Activated CD8-positive, alpha-beta memory T cell treated with anti-CD3 and anti-CD28 coated beads, Interleukin-2, amount 10 ng/mL, durations not matched to agents 7 days and 5 days (primary cell): ENCODE results near the gene CDKL4. TPM values are rescaled to one million over a fixed set of nuclear protein-coding genes. Genes with fewer than 3 reads are reported as not detected.
"Not testable (repeated sequence)": the region's sequence is repeated elsewhere in the genome, so short reads cannot be mapped to it uniquely, and the experiment has no call there.

Experiments used
- ATAC-seq: fragments of 150-1000 bp; cut with Tn5 transposase; one replicate; pipeline ENCODE4 v1.10.0; 2021; ENCODE audit warnings: moderate library complexity
- CTCF ChIA-PET: fragments of 350-600 bp; sonication (Branson Sonifier 250); formaldehyde crosslinking; loops from one replicate; lab custom pipeline; 2021; ENCODE audit warnings: antibody characterized with exemption; lab: Charles Lee
- DNase-seq: peaks from one replicate; pipeline ENCODE4 v3.0.0-alpha.2; 2020
- H3K27ac Mint-ChIP-seq: one replicate; pipeline ENCODE4 v1.8.0; 2021; ENCODE audit warnings: mild to moderate bottlenecking, mixed read lengths
- H3K27me3 Mint-ChIP-seq: one replicate; pipeline ENCODE4 v1.8.0; 2021; ENCODE audit warnings: mixed read lengths
- H3K36me3 Mint-ChIP-seq: one replicate; pipeline ENCODE4 v1.8.0; 2021; ENCODE audit warnings: mild to moderate bottlenecking, mixed read lengths
- H3K4me1 Mint-ChIP-seq: one replicate; pipeline ENCODE4 v1.8.0; 2021; ENCODE audit warnings: mixed read lengths
- H3K4me3 Mint-ChIP-seq: one replicate; pipeline ENCODE4 v1.8.0; 2021; ENCODE audit warnings: mild to moderate bottlenecking, moderate library complexity, mixed read lengths
- H3K9me3 Mint-ChIP-seq: one replicate; pipeline ENCODE4 v1.8.0; 2022; ENCODE audit warnings: low read depth, mixed read lengths
- total RNA-seq, 2 experiments: library from RNA; stranded (reverse); gene quantifications; one replicate each; pipeline ENCODE4 v1.2.3, GENCODE V29; 2021

The CDKL4 gene
- total RNA-seq, 2 experiments from 2014 or later = 0.32 to 1.1 TPM

DNA sequence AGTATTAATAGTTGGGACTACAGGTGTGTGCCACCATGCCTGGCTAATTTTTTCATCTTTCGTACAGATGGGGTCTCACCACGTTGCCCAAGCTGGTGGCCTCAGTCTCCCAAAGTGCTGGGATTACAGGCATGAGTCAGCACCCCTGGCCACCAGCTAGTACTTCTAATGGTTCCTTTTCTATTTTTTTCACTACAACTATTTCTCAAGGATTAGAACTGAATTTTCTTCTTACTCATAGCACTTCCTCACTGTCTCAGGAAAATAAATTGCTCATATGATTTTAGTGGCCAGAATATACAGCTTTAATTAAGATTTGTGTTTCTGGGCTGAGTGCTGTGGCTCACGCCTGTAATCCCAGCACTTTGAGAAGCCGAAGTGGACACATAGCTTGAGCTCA is 79.7 kb downstream of the CDKL4 start:
- Mint-ChIP-seq H3K9me3 (peaks cover 3% of the 10 kb centered on the region), H3K4me3 (no peak overlapping the region), H3K27ac (no peak overlapping the region), H3K36me3 (peaks cover 4% of the 10 kb centered on the region), H3K4me1 (peaks cover 3% of the 10 kb centered on the region), H3K27me3 (peaks cover 2% of the 10 kb centered on the region)
- ATAC-seq = no peak
- CTCF ChIA-PET = interaction anchor here (1.2 kb wide), 1 partner anchor 35 kb away, joined by 3 read pairs; no protein-coding TSS in a partner anchor
- no peak for DNase-seq

GRCh38 chr2:39160982-39161381 is 82.8 kb downstream of the CDKL4 start:
- Mint-ChIP-seq H3K36me3 (peaks cover 4% of the 10 kb centered on the region), H3K27me3 (peaks cover 2% of the 10 kb centered on the region), H3K27ac (no peak overlapping the region), H3K4me1 (peaks cover 3% of the 10 kb centered on the region), H3K4me3 (no peak overlapping the region), H3K9me3 (peaks cover 3% of the 10 kb centered on the region)
- CTCF ChIA-PET = interaction anchor here (0.7 to 1.6 kb wide), 4 partner anchors 50 to 214 kb away, joined by 3 to 4 read pairs (median 3); no protein-coding TSS in a partner anchor
- ATAC-seq (no peak), DNase-seq (no peak)

DNA sequence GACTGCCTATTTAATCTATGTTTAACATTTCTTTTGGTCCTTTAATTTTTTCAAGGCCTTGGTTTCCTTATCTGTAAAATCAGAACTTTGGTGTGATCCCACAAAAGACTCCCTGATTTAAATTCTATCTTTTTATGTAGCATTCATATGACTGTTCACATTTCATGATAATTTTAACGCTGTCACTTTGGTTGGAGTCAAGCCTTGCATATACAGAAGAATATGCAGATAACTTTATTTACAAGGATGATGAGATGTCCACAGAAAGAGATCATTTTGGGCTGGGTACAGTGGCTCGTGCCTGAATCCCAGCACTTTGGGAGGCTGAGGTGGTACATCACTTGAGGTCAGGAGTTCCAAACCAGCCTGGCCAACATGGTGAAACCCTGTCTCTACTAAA is 84.5 kb downstream of the CDKL4 start:
- peaks cover 2% of the 10 kb centered on the region for H3K27me3 Mint-ChIP-seq
- no peak for ATAC-seq
- peaks cover 6% of the 10 kb centered on the region for H3K4me1 Mint-ChIP-seq
- H3K9me3 Mint-ChIP-seq = peaks cover 3% of the 10 kb centered on the region
- no peak overlapping the region for H3K27ac Mint-ChIP-seq
- DNase-seq = no peak
- peaks cover 4% of the 10 kb centered on the region for H3K36me3 Mint-ChIP-seq
- no peak overlapping the region for H3K4me3 Mint-ChIP-seq
- CTCF ChIA-PET = no interaction called here

DNA sequence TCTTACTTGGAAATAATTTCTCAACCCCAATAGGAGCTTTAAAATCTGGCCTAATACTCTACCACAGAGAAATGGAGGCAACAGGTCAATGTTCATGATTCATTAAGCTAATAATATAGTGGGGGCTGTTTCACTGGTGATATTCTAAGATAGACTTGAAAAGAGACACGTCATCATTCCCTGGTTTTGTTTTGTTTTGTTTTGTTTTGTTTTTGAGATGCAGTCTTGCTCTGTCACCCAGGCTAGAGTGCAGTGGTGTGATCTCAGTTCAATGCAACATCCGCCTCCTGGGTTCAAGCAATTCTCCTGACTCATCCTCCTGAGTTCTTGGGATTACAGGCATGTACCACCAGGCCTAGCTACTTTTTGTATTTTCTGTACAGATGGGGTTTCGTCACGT is 85.4 kb downstream of the CDKL4 start:
- H3K9me3 Mint-ChIP-seq = peaks cover 2% of the 10 kb centered on the region
- no peak for DNase-seq
- CTCF ChIA-PET = interaction anchor here (1.2 kb wide), 1 partner anchor 71 kb away, joined by 3 read pairs; no protein-coding TSS in a partner anchor
- no peak for ATAC-seq
- no peak overlapping the region for H3K27ac Mint-ChIP-seq
- peaks cover 1% of the 10 kb centered on the region for H3K27me3 Mint-ChIP-seq
- H3K36me3 Mint-ChIP-seq = peaks cover 3% of the 10 kb centered on the region
- peaks cover 6% of the 10 kb centered on the region for H3K4me1 Mint-ChIP-seq
- no peak overlapping the region for H3K4me3 Mint-ChIP-seq

- H3K27ac Mint-ChIP-seq = no peak overlapping the region
- H3K4me3 Mint-ChIP-seq = no peak overlapping the region
- no peaks in the 10 kb centered on the region for H3K9me3 Mint-ChIP-seq
- CTCF ChIA-PET = no interaction called here
- no peaks in the 10 kb centered on the region for H3K36me3 Mint-ChIP-seq
- DNase-seq (no peak), ATAC-seq (no peak)
- no peaks in the 10 kb centered on the region for H3K27me3 Mint-ChIP-seq
- peaks cover 6% of the 10 kb centered on the region for H3K4me1 Mint-ChIP-seq
Observed at GRCh38 chr2:39156846-39157245, 86.9 kb downstream of the CDKL4 start.

DNA sequence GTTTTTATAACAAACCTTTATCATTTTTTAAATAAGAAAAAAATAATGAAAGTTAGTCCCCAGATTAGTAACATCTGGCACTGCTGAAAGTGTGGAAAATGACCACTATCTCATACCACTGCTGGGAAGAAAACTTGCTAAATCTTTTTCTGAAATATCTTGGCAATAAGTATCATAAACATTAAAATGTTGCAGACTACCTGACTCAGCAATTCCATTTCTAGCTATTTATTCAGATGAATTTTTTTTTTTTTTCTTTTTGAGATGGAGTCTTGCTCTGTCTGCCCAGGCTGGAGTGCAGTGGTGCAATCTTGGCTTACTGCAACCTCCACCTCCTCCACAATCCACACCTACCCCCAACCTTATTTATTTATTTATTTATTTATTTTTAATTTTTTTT is 87.7 kb downstream of the CDKL4 start:
- H3K27me3 Mint-ChIP-seq = no peaks in the 10 kb centered on the region
- H3K27ac Mint-ChIP-seq = no peak overlapping the region
- ATAC-seq (no peak), DNase-seq (no peak)
- peaks cover 6% of the 10 kb centered on the region for H3K4me1 Mint-ChIP-seq
- H3K4me3 Mint-ChIP-seq = no peak overlapping the region
- CTCF ChIA-PET = interaction anchor here (0.9 kb wide), 1 partner anchor 72 kb away, joined by 3 read pairs; no protein-coding TSS in a partner anchor
- no peaks in the 10 kb centered on the region for H3K36me3 Mint-ChIP-seq
- no peaks in the 10 kb centered on the region for H3K9me3 Mint-ChIP-seq

DNA sequence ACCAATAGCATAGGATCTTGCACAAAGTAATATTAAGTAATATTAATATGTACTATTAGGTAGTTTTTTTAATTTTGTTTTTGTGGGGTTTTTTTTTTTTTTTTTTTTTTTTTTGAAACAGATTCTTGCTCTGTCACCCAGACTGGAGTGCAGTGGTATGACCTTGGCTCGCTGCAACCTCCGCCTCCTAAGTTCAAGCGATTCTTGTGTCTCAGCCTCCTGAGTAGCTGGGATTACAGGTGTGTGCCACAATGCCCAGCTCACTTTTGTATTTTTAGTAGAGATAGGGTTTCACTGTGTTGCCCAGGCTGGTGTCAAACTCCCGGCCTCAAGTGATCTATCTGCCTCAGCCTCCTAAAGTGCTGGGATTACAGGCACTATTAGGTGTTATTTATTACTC is 88.2 kb downstream of the CDKL4 start:
- not testable (repeated sequence) for H3K4me3 Mint-ChIP-seq, DNase-seq, ATAC-seq, H3K4me1 Mint-ChIP-seq, H3K36me3 Mint-ChIP-seq, H3K27ac Mint-ChIP-seq, H3K9me3 Mint-ChIP-seq, H3K27me3 Mint-ChIP-seq
- CTCF ChIA-PET = interaction anchor here (0.9 kb wide), 1 partner anchor 72 kb away, joined by 3 read pairs; no protein-coding TSS in a partner anchor

DNA sequence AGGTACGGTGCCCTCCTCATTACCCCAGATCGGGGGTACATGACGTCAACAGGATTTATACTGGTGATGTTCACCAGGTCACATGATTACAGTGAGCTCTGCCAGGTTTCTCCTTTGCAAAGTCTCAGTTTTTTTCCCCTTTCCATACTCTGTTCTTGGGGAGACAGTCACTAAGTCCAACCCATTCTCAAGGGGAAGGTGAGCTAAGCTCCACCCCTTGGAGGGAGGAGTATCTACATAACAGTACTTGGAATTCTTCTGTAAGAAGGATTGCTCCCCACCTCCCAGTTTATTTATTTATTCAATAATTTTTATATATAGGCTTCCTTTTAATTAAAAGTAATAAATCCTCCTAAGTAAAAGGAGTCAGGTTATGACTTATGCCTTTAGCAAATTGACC is 88.8 kb downstream of the CDKL4 start:
- H3K36me3 Mint-ChIP-seq = peaks cover 1% of the 10 kb centered on the region
- no peak overlapping the region for H3K4me3 Mint-ChIP-seq
- CTCF ChIA-PET = no interaction called here
- no peaks in the 10 kb centered on the region for H3K27me3 Mint-ChIP-seq
- H3K27ac Mint-ChIP-seq = no peak overlapping the region
- no peak for DNase-seq
- H3K4me1 Mint-ChIP-seq = peaks cover 13% of the 10 kb centered on the region
- no peak for ATAC-seq
- no peaks in the 10 kb centered on the region for H3K9me3 Mint-ChIP-seq

- H3K4me1 Mint-ChIP-seq = peaks cover 12% of the 10 kb centered on the region
- no peak for ATAC-seq
- H3K36me3 Mint-ChIP-seq = peaks cover 1% of the 10 kb centered on the region
- no peaks in the 10 kb centered on the region for H3K9me3 Mint-ChIP-seq
- CTCF ChIA-PET = no interaction called here
- no peak for DNase-seq
- H3K27ac Mint-ChIP-seq = no peak overlapping the region
- H3K27me3 Mint-ChIP-seq = no peaks in the 10 kb centered on the region
- H3K4me3 Mint-ChIP-seq = no peak overlapping the region
Observed at GRCh38 chr2:39153312-39153711, 90.5 kb downstream of the CDKL4 start.

- H3K4me3 Mint-ChIP-seq = no peak overlapping the region
- peaks cover 13% of the 10 kb centered on the region for H3K4me1 Mint-ChIP-seq
- CTCF ChIA-PET = interaction anchor here (0.7 kb wide), 1 partner anchor 20 kb away, joined by 3 read pairs; no protein-coding TSS in a partner anchor
- H3K9me3 Mint-ChIP-seq = no peaks in the 10 kb centered on the region
- ATAC-seq (no peak), DNase-seq (no peak)
- H3K27me3 Mint-ChIP-seq = no peaks in the 10 kb centered on the region
- H3K36me3 Mint-ChIP-seq = peaks cover 3% of the 10 kb centered on the region
- H3K27ac Mint-ChIP-seq = no peak overlapping the region
Observed at GRCh38 chr2:39152504-39152903, 91.3 kb downstream of the CDKL4 start.

GRCh38 chr2:39150890-39151497 is 92.8 kb downstream of the CDKL4 start:
- no peaks in the 10 kb centered on the region for H3K27me3 Mint-ChIP-seq
- ATAC-seq (no peak), DNase-seq (no peak)
- H3K4me3 Mint-ChIP-seq = no peak overlapping the region
- no peak overlapping the region for H3K27ac Mint-ChIP-seq
- no peaks in the 10 kb centered on the region for H3K9me3 Mint-ChIP-seq
- peaks cover 3% of the 10 kb centered on the region for H3K36me3 Mint-ChIP-seq
- peaks cover 15% of the 10 kb centered on the region for H3K4me1 Mint-ChIP-seq
- CTCF ChIA-PET = no interaction called here

- Mint-ChIP-seq H3K9me3 (no peaks in the 10 kb centered on the region), H3K27ac (no peak overlapping the region), H3K27me3 (no peaks in the 10 kb centered on the region), H3K36me3 (peaks cover 3% of the 10 kb centered on the region), H3K4me1 (peaks cover 16% of the 10 kb centered on the region), H3K4me3 (no peak overlapping the region)
- ATAC-seq = no peak
- CTCF ChIA-PET = interaction anchor here (1.1 kb wide), 1 partner anchor 22 kb away, joined by 3 read pairs; no protein-coding TSS in a partner anchor
- no peak for DNase-seq
Observed at GRCh38 chr2:39150102-39150562, 93.6 kb downstream of the CDKL4 start.

DNA sequence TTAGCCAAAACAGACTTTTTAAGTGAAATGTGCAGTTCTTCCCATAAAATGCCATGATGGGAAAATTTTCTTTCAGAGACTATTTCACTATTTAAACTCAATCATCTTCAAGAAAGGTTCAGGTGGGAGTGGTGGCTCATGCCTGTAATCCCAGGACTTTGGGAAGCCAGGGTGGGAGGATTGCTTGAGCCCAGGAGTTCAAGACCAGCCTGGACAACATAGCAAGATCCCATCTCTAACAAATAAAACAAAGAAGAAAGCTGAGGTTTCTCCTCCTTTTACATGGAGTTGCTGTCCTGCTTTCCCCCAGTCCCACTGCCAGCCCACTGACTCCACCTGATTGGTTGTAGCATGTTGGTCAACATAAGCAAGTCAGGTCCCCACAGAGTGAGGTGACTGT is 97.1 kb downstream of the CDKL4 start:
- CTCF ChIA-PET = no interaction called here
- peaks cover 5% of the 10 kb centered on the region for H3K36me3 Mint-ChIP-seq
- no peaks in the 10 kb centered on the region for H3K9me3 Mint-ChIP-seq
- peaks cover 41% of the 10 kb centered on the region for H3K4me1 Mint-ChIP-seq
- H3K27me3 Mint-ChIP-seq = no peaks in the 10 kb centered on the region
- no peak overlapping the region for H3K4me3 Mint-ChIP-seq
- no peak overlapping the region for H3K27ac Mint-ChIP-seq
- DNase-seq (no peak), ATAC-seq (no peak)

- no peak overlapping the region for H3K27ac Mint-ChIP-seq
- no peaks in the 10 kb centered on the region for H3K27me3 Mint-ChIP-seq
- peaks cover 47% of the 10 kb centered on the region for H3K4me1 Mint-ChIP-seq
- H3K9me3 Mint-ChIP-seq = no peaks in the 10 kb centered on the region
- DNase-seq (no peak), ATAC-seq (no peak)
- peaks cover 6% of the 10 kb centered on the region for H3K36me3 Mint-ChIP-seq
- no peak overlapping the region for H3K4me3 Mint-ChIP-seq
- CTCF ChIA-PET = no interaction called here
Observed at GRCh38 chr2:39145906-39146421, 97.8 kb downstream of the CDKL4 start.
